ENCODE data around the gene HDAC2. TPM values are rescaled to one million over a fixed set of nuclear protein-coding genes. Genes with fewer than 3 reads are reported as not detected.

HDAC2 gene
- total RNA-seq, 1 donor from 2014 or later = 185 TPM

DNA sequence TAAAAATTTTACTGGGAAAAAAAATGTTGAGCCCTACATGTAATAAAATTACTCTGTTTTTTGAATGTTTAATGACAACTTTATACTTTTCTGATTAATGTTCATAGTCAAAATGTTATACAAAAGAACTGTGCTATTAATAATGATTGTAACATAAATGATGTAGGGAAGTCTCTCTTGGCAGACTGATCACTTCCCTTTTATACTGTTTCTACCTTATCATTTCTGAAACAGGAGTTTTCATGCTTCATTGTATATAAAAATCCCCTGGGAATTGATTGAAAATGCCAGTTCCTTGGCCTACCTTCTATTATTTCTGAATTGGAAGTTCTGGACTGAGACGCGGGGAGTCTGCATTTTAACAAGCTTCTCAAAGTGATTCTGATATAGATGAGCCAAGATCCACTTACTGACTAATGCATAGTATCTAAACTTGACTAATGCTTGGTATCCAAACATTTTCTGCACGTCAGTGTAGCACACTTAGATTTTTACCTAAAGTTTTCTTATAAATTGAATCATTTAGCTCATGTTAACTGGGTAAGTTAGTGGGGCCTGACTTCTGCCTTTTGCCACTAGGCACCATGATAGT lies 7.2 kb upstream of the HDAC2 start:
- no peaks in the 10 kb centered on the region for H3K9me3 Mint-ChIP-seq (ENCODE audit: unreplicated experiment)
- peaks cover 1% of the 10 kb centered on the region for H3K27me3 Mint-ChIP-seq (ENCODE audit: unreplicated experiment)
- H3K36me3 Mint-ChIP-seq (ENCODE audit: low read depth, unreplicated experiment) = no peaks in the 10 kb centered on the region
- no peak for DNase-seq (ENCODE audit: low spot score)
- TF ChIP-seq, protein P1, sequence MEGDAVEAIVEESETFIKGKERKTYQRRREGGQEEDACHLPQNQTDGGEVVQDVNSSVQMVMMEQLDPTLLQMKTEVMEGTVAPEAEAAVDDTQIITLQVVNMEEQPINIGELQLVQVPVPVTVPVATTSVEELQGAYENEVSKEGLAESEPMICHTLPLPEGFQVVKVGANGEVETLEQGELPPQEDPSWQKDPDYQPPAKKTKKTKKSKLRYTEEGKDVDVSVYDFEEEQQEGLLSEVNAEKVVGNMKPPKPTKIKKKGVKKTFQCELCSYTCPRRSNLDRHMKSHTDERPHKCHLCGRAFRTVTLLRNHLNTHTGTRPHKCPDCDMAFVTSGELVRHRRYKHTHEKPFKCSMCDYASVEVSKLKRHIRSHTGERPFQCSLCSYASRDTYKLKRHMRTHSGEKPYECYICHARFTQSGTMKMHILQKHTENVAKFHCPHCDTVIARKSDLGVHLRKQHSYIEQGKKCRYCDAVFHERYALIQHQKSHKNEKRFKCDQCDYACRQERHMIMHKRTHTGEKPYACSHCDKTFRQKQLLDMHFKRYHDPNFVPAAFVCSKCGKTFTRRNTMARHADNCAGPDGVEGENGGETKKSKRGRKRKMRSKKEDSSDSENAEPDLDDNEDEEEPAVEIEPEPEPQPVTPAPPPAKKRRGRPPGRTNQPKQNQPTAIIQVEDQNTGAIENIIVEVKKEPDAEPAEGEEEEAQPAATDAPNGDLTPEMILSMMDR (IDR thresholded peaks at IDR 0.05; ENCODE audit: unreplicated experiment) = no peak
- no peaks in the 10 kb centered on the region for H3K4me1 Mint-ChIP-seq (ENCODE audit: unreplicated experiment)
- no peak overlapping the region for H3K4me3 Mint-ChIP-seq (ENCODE audit: unreplicated experiment)
- H3K27ac Mint-ChIP-seq (ENCODE audit: unreplicated experiment) = no peak overlapping the region

DNA sequence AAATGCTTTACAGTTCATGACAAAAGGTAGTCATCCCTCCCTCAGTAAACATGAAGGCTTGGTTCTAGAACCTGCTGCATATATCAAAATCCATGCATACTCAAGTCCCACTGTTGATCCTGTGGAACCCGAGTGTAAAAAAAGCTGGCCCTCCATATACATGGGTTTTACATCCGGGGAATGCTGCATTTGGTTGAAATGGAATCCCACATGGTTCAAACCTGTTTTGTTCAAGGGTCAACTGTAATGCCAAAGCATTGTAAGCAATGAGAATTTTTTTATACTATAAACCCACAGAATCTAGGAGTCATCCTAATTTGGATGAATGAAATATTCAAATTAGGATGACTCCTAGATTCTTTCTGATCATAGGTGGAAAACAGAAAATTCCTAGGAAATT lies 5.9 kb upstream of the HDAC2 start:
- no peak overlapping the region for H3K27ac Mint-ChIP-seq (ENCODE audit: unreplicated experiment)
- no peak overlapping the region for H3K4me3 Mint-ChIP-seq (ENCODE audit: unreplicated experiment)
- peaks cover 6% of the 10 kb centered on the region for H3K27me3 Mint-ChIP-seq (ENCODE audit: unreplicated experiment)
- DNase-seq (ENCODE audit: low spot score) = no peak
- H3K4me1 Mint-ChIP-seq (ENCODE audit: unreplicated experiment) = no peaks in the 10 kb centered on the region
- no peaks in the 10 kb centered on the region for H3K36me3 Mint-ChIP-seq (ENCODE audit: low read depth, unreplicated experiment)
- H3K9me3 Mint-ChIP-seq (ENCODE audit: unreplicated experiment) = no peaks in the 10 kb centered on the region
- TF ChIP-seq, protein P1 (IDR thresholded peaks at IDR 0.05; ENCODE audit: unreplicated experiment) = no peak

DNA sequence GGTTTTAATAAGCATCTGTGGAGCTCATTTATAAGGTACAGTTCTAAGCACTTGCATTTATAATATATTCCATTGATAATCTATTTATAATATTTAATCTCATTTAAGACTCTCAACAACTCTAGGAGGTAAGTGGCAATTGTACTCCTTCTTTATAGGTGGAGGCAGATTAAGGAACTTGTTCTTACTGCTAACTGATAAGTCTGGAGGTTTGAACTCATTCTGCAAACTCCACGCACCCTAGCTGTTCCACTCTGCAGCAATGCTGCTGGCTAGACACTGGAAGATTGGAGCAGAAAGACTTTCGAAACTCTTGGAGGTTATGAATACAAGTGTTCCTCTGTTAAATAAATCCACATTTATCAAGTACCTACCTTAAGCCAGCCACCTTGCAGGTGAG lies 793 bp upstream of the HDAC2 start:
- no peaks in the 10 kb centered on the region for H3K36me3 Mint-ChIP-seq (ENCODE audit: low read depth, unreplicated experiment)
- peaks cover 11% of the 10 kb centered on the region for H3K27me3 Mint-ChIP-seq (ENCODE audit: unreplicated experiment)
- no peaks in the 10 kb centered on the region for H3K9me3 Mint-ChIP-seq (ENCODE audit: unreplicated experiment)
- TF ChIP-seq, protein P1 (IDR thresholded peaks at IDR 0.05; ENCODE audit: unreplicated experiment) = no peak
- H3K4me1 Mint-ChIP-seq (ENCODE audit: unreplicated experiment) = peaks cover 26% of the 10 kb centered on the region
- no peak overlapping the region for H3K27ac Mint-ChIP-seq (ENCODE audit: unreplicated experiment)
- DNase-seq (ENCODE audit: low spot score) = no peak
- H3K4me3 Mint-ChIP-seq (ENCODE audit: unreplicated experiment) = peak overlapping the region; percentile 95

DNA sequence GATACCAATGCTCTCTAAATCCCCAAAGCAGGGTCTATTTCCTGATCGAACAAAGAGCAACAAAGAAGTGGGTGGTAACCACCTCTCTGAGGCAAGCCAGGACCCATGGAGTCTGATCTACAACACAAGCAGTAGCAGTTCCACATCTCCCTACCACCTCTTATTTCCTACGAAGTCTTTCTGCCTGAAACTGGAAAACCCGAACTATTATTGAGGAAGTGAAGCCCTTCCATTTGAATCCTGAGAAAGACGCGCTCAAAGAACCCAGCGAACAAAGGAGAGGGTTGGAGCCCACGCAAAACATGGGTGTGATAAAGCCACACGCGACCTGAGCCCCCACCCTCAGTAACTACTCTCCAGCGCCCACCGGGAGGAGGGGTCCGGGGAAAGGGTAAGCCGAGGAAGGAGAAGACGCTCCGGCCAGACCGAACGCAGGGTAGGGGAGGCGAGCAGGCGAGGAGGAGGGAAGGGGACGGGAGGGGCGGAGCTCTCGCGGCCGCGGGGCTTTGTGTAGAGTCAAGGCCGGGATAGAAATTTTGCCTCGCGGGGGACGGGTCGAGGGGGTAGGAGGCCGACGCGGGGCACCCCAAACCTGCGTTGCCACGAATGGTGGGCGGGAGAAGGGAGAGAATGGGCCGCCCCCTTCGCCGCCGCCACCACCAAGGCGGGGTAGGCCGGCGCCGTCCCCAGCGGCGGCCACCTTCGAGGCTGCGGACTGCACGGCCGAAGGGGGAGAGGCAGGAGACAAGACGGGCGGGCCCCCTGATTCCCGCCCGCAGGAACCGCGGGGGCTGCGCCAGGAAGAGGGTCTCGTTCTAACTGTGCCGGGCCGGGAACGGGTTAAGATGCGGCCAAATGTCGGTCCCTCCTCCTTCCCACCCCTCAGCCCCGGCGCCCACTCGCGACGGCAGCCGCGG lies 802 bp downstream of the HDAC2 start:
- Mint-ChIP-seq H3K4me3 (ENCODE audit: unreplicated experiment) (peak overlapping the region; percentile 100), H3K4me1 (ENCODE audit: unreplicated experiment) (peaks cover 26% of the 10 kb centered on the region), H3K36me3 (ENCODE audit: low read depth, unreplicated experiment) (no peaks in the 10 kb centered on the region), H3K27ac (ENCODE audit: unreplicated experiment) (peak overlapping the region; percentile 97), H3K9me3 (ENCODE audit: unreplicated experiment) (no peaks in the 10 kb centered on the region), H3K27me3 (ENCODE audit: unreplicated experiment) (peaks cover 11% of the 10 kb centered on the region)
- peak; percentile 65 for DNase-seq (ENCODE audit: low spot score)
- TF ChIP-seq, protein P1 (IDR thresholded peaks at IDR 0.05; ENCODE audit: unreplicated experiment) = no peak

DNA sequence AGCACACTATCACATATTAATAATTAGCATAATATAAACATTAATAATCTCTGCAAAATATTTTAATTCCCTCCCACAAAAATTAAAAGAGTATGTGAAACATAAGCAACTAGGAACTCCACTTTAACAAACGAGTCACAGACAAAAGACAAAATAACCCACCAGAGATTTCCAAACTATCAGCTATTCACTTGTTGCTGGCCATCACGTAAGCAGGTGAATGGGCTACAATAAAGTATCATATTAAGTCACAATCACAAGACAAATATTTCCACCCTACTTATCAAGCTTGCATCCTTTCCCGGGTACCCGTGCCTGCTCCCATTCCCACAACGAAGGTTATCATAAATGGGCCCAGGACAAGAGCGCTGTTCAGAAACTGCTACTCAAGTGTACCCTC lies 2.5 kb downstream of the HDAC2 start:
- H3K27me3 Mint-ChIP-seq (ENCODE audit: unreplicated experiment) = peaks cover 11% of the 10 kb centered on the region
- H3K27ac Mint-ChIP-seq (ENCODE audit: unreplicated experiment) = peak overlapping the region; percentile 97
- TF ChIP-seq, protein P1 (IDR thresholded peaks at IDR 0.05; ENCODE audit: unreplicated experiment) = no peak
- peaks cover 29% of the 10 kb centered on the region for H3K4me1 Mint-ChIP-seq (ENCODE audit: unreplicated experiment)
- H3K4me3 Mint-ChIP-seq (ENCODE audit: unreplicated experiment) = peak overlapping the region; percentile 100
- H3K36me3 Mint-ChIP-seq (ENCODE audit: low read depth, unreplicated experiment) = no peaks in the 10 kb centered on the region
- no peaks in the 10 kb centered on the region for H3K9me3 Mint-ChIP-seq (ENCODE audit: unreplicated experiment)
- no peak for DNase-seq (ENCODE audit: low spot score)
